ENCODE measurements around the gene SDC3.
"Not testable (repeated sequence)": the region's sequence is repeated elsewhere in the genome, so short reads cannot be mapped to it uniquely, and the experiment has no call there.

The SDC3 gene

GRCh38 chr1:30874176-30874575 is 34.4 kb downstream of the SDC3 start:
- DNase-seq = no peak

- no peak for DNase-seq
Measured at GRCh38 chr1:30872948-30873263, 35.7 kb downstream of the SDC3 start.

GRCh38 chr1:30872033-30872947 is 36.3 kb downstream of the SDC3 start:
- peak; percentile 35 for DNase-seq

GRCh38 chr1:30871276-30871871 is 37.2 kb downstream of the SDC3 start:
- no peak for DNase-seq

- no peak for DNase-seq
Measured at GRCh38 chr1:30870656-30871055, 37.9 kb downstream of the SDC3 start.

- no peak for DNase-seq
Measured at GRCh38 chr1:30870035-30870434, 38.5 kb downstream of the SDC3 start.

- no peak for DNase-seq
Measured at GRCh38 chr1:30868833-30869435, 39.6 kb downstream of the SDC3 start.

GRCh38 chr1:30868057-30868456 is 40.5 kb downstream of the SDC3 start:
- DNase-seq = not testable (repeated sequence)

- DNase-seq = no peak
Measured at GRCh38 chr1:30867537-30867936, 41.0 kb downstream of the SDC3 start.

GRCh38 chr1:30866594-30866993 is 42.0 kb downstream of the SDC3 start:
- DNase-seq = no peak

GRCh38 chr1:30864681-30865080 is 43.9 kb downstream of the SDC3 start:
- no peak for DNase-seq

GRCh38 chr1:30863858-30864604 is 44.5 kb downstream of the SDC3 start:
- DNase-seq = no peak

GRCh38 chr1:30860320-30860652 is 48.3 kb downstream of the SDC3 start:
- no peak for DNase-seq

GRCh38 chr1:30857964-30858363 is 50.6 kb downstream of the SDC3 start:
- no peak for DNase-seq

GRCh38 chr1:30857062-30857461 is 51.5 kb downstream of the SDC3 start:
- DNase-seq = no peak

- DNase-seq = peak; percentile 99
Measured at GRCh38 chr1:30856260-30856790, 52.2 kb downstream of the SDC3 start.

GRCh38 chr1:30855686-30856259 is 52.8 kb downstream of the SDC3 start:
- no peak for DNase-seq

- DNase-seq = no peak
Measured at GRCh38 chr1:30853350-30853749, 55.2 kb downstream of the SDC3 start.

GRCh38 chr1:30852026-30852425 is 56.5 kb downstream of the SDC3 start:
- DNase-seq = peak; percentile 45

GRCh38 chr1:30851286-30851685 is 57.3 kb downstream of the SDC3 start:
- DNase-seq = no peak

- DNase-seq = no peak
Measured at GRCh38 chr1:30850607-30851006, 58.0 kb downstream of the SDC3 start.

- no peak for DNase-seq
Measured at GRCh38 chr1:30848130-30848529, 60.4 kb downstream of the SDC3 start.
